Raji (cell line): ENCODE results near the gene MYBBP1A.

Source experiments
- POLR2A ChIP-seq: IDR thresholded peaks from 2 replicates; pipeline ENCODE4 v1.6.1; 2011; ENCODE audit warnings: low read depth, low read length, control low read depth; ENCODE audit not compliant: insufficient read depth

Gene MYBBP1A

GRCh38 chr17:4505187-4505586 lies 50.0 kb downstream of the MYBBP1A start:
- TF ChIP-seq POLR2A: no peak

- TF ChIP-seq POLR2A: no peak
Measured at GRCh38 chr17:4504188-4504587, 51.0 kb downstream of the MYBBP1A start.

DNA sequence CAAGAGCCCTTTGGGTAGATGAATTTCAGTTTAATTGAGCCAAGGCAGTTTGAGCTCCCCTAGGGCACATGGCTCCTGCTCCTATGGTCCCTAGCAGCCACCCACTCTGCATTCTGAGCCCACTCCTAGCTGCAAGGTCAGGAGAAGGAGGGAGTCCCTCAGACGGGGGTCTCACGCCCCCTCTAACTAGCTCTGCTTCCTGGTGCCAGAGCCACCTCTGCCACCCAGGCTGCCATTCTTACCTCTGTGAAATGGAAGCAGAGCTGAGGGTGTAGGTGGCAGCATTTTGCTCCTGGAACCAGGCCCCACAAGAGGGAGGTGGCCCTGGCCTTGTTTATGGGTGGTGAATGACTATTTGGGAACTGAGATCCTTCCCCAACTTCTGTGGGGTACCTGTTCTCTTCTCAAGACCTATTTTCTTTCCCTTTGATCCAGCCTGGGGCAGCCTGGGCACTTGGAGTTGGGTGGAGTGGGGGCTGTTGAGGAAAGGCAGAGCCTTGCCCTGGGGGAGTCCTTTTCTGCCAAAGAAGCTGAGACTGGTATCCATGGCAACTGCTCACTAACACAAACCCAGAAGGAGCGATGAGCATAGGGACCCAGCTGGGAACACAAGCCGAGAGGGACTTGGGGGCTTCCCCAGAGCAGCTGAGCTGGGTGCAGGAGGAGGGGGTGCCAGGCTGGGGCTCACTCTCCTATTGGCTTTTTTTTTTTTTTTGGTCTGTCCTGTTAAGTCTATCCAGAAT lies 51.7 kb downstream of the MYBBP1A start:
- TF ChIP-seq POLR2A: no peak

- TF ChIP-seq POLR2A: no peak
Measured at GRCh38 chr17:4502466-4503154, 52.6 kb downstream of the MYBBP1A start.

DNA sequence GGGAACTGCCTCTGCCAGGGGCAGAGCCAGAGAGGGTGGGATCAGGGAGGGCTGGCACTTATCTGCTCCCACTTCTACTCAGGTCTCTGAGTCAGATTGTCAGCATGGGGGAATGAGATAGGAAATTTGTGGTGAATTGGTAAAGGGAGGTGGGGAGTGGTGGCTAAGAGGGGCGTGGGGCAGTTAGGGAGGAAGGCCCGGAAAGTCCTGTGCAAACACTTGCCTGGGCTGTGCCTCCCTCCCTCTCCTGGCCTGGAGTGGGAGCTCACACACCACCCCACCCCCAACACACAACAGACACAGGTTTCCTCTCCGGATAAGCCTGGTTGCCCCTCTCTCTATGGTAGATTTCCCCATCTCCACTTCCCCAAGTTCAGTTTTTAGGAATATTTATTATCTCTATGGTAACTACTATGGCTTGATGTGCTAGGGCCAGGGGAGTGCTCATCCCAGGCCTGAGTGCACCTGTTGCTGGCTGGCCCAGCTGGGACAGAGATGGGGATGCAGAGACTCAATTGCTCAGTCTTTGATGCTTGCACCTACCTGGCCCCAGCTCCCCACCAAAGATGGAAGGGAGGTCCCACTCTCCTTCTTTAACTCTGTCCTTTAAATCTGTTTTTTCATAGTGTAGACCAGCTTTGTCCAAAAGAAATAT lies 53.8 kb downstream of the MYBBP1A start:
- no peak for TF ChIP-seq POLR2A

DNA sequence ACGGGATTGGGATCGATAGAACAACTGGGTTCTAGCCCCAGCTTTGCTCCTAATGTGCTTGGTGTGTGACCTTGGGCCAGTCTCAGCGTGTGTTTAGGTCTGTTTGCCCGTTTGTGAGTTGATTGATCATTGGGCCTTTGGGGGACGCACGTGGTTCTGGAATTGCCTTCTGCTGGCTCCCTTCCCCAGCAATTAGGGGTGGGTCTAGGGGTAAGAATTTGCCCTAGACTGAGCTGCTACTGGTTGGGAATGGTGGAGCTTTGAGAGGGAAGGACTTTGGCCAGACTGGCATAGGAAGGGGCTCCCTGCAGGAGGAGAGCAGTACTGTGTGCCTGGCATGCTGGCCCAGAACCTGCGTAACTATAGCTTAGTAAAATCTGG lies 55.0 kb downstream of the MYBBP1A start:
- TF ChIP-seq POLR2A: no peak

GRCh38 chr17:4499431-4500190 lies 55.6 kb downstream of the MYBBP1A start:
- TF ChIP-seq POLR2A: no peak

DNA sequence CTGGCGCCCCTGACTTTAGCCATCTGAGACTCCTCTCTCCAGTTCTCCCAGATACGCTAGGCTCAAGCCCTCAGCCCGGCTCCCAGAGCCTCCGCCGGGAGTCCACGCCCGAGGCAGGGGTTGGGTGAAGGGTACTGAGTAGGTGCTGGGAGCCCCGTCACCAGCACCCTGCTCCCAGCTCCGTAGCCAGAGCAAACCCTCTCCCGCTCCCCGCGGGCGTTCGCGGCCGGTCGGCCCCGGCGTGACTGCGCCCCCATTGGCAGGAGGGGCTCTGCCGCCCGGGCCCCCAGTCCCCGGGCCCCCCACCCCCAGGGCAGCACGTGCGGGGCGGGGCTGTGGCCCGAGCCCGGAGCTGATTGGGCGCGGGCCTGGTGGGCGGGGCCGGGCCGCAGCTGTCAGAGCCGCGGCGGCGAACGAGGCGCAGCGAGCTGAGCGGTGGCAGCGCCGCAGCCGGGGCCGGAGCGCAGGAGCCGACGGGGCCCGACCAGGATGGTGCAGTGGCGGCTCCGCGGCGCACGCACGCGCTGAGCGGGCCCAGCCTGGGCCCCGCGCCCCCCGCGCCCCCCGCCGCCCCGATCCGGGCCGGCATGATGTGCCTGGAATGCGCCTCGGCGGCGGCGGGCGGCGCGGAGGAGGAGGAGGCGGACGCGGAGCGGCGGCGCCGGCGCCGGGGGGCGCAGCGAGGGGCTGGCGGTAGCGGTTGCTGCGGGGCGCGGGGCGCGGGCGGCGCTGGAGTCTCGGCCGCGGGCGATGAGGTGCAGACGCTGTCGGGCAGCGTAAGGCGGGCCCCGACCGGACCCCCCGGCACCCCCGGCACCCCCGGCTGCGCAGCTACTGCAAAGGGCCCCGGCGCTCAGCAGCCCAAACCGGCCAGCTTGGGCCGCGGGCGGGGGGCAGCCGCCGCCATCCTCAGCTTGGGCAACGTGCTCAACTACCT lies 56.5 kb downstream of the MYBBP1A start, which contains the start of gene SPNS2:
TSS of gene SPNS2 (plus strand) at position 421 of the 937 bp plus-strand sequence. CDS start at position 588, 167 bp downstream.
- TF ChIP-seq POLR2A: no peak

- no peak for TF ChIP-seq POLR2A
Measured at GRCh38 chr17:4497101-4497824, 57.9 kb downstream of the MYBBP1A start.

DNA sequence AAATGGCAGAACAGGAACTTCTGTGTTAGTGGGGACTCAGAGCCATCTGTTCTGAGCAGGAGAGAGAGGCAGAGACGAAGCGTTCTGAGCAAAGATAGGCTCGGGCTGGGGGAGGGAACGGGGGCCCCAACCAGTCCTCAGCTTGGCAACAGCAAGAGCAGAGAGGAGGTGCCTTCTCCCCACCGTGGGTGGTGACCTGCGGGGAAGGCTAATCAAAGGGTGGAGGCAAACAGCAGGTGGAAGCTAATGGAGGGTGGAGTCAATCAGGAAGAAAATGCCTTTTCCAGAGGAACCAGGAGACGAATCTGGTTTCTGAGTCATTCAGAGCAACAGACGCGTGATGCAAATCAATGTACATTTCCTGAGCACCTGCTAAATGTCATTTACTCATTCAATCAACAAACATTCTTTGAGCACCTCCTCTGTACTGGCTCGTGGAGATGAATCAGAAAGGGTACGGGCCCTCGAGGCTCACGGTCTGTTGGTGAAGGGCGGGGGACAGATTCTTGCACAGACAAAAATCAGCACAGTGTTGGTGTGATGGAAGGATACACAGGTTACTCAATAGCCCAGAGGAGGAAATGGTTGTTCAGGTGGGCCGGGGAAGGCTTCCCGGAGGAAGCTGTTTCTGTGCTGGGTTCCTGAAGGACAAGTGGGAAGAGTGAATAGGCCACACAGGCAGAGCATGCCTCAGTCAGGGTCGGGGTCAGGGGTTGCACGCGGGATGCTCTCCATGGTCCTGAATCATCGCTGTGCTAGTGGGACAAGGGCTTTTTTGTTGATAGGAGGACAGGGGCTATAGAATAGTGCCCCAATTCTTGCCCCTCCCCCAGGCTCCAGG lies 62.2 kb downstream of the MYBBP1A start:
- TF ChIP-seq POLR2A: no peak

- TF ChIP-seq POLR2A: no peak
Measured at GRCh38 chr17:4490637-4491061, 64.5 kb downstream of the MYBBP1A start.

GRCh38 chr17:4490109-4490591 lies 65.0 kb downstream of the MYBBP1A start:
- no peak for TF ChIP-seq POLR2A
